GM19324 (cell line): ENCODE measurements around the gene CACNA1B.
"Not testable (repeated sequence)": the region's sequence is repeated elsewhere in the genome, so short reads cannot be mapped to it uniquely, and the experiment has no call there.

Source experiments
- ATAC-seq: cut with Tn5 transposase; IDR thresholded peaks from one replicate; pipeline ENCODE4 v1.9.1; 2021; ENCODE audit warnings: mild to moderate bottlenecking, moderate library complexity; ENCODE audit not compliant: unreplicated experiment, low FRiP score

The CACNA1B gene

DNA sequence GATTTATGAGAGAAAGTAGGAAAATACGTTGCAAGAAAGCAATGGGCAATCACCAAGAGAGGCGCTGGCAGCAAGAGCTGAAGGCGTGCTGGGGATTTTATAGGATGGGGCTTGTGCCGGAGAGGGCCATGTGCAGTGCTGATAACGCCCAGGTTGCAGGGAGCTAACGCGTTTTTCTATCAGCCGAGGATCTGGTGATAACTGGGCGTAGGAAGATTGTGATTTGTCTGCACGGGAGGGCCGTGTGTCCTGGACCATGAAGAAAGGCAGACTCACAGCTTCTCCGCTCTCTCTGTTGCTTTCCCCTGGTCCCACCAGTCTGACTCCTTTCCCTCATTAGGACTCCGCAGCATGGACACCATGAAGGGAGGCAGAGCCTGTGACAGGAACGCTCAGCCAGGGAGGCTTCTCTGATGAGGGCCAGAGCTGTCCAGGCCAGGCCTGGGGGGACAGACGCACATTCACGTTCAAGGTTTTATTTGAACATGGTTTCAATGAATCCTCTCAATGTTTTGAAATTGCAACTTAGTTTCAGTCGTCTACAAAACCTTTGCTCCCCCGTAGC, 11.9 kb upstream of the CACNA1B start:
- no peak for ATAC-seq

DNA sequence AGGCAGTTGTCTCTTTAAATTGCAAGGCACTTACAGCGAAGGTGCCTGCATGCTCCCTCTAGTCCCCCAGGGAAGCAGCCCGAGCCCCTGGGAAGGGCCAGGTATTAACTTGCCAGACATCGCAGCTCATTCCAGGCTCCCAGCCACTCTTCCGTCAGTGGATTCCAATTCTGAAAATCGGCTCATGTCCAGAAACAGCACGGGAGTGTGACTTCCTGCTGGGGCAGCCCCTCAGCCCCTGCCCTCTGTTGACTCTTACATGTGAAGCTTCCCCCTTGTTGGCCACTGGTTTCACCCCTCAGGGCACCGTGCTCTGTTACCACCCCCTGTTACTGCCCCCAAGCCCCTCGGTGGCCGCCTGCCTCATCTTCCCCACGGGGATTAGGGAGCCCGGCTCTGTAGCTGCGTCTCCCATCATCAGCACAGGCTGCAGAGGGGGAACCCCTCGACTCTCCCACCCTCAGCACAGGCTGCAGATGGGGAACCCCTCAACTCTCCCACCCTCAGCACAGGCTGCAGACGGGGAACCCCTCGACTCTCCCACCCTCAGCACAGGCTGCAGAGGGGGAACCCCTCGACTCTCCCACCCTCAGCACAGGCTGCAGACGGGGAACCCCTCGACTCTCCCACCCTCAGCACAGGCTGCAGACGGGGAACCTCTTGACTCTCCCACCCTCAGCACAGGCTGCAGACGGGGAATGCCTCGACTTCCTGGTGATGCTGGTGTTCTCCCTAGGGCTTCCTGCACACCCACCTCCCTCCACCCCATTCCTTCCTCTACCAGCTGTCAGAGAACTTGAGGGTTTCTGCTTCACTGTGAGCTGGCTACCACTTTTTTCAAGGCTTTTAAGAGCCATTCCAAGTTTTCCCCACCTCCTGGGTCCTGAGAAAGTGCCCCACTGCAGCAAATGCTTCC, 11.1 kb upstream of the CACNA1B start:
- ATAC-seq: no peak

DNA sequence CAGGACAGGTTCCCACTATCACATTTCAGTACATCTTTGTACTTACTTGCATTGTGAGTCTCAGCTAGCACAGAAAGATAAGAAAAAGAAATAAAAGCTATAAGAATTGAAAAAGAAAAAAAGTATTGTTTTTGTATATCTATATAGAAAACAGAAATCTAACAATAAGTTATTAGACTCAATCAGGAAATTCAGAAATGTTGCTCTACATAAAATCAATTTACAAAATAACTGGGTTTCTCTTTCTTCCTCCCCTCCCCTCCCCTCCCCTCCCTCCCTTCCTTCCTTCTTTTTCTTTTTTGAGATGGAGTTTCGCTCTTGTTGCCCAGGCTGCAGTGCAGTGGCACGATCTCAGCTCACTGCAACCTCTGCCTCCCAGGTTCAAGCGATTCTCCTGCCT, 7.2 kb upstream of the CACNA1B start:
- no peak for ATAC-seq

DNA sequence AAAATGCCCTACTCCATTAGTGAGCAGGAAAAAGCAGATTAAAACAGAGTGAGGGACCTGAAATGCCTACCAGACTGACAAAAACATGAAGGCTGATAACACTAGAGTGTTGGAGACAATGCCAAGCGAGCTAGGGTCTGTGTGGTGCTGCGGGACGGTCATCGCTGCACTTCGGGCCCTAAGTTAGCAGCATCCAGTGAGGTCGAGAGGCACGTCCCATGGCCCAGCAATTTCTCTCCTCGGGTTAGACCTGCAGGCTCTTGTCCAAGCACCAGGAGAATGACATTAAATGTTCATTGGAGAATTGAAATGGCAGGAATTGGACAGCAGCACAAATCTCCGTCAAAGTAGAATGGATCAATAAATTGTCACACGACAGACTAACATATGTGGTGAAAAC, 5.3 kb upstream of the CACNA1B start:
- ATAC-seq: no peak

DNA sequence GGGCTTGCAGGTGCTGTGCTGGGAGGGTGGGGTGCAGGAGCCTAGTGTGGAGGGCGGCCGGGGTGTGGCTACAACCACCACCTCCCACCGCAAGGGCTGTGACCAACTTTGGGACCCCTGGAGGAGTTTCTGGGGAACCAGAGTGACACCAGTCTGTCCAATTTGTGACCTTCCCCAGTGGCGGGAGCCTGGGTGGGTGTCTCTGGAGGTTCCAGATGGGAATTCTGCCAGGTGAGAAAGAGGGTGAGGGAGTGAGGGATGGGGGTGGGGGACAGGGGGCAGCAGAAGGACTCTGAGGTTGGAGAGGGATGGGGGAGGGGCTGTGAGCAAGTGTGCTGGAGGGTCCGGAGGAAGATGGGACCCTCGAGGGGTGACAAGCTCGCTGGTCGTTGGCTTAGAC, 4.2 kb upstream of the CACNA1B start:
- ATAC-seq: no peak

DNA sequence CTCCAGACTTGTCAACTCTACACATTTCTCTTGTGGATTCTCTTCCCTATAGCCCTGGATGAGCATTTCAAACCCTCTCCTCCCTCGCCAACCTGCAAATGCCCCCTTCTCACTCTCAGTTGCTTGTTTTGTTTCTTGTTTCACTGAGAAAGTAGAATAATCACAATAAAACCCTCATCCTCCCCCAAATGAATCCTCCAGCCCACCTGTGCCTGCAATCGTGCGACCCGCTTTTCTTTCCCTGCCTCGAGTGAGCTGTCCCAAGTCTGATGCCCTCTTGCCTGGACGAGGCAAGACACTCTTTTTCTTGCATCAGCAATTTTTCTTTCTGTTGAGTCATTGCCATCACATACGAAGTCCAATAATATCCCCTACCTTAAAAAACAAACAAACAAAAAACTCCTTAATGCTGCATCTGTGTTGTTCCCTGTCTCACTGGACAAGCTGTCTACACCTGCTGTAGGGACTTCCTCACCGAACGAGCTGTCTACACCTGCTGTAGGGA, 3.7 kb upstream of the CACNA1B start:
- ATAC-seq: no peak

DNA sequence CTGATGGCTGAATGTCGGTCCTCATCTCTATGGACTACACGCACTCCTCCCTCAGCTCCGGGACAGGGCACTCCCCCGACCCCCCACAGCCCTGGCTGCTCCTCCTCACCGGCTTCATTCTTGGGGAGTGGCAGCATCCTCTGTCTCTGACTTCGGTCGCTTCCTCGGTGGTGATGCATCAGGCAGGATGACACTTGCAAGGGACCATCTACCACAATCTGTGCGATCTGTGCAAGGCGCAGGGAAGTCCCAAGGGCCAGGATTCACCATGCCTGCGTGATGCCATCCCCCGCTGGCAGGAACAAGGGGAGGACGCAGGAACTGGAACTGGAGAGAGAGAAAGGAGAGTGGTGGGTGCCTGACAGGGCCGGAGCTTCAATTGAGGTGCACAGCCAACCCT, 2.2 kb upstream of the CACNA1B start:
- no peak for ATAC-seq

DNA sequence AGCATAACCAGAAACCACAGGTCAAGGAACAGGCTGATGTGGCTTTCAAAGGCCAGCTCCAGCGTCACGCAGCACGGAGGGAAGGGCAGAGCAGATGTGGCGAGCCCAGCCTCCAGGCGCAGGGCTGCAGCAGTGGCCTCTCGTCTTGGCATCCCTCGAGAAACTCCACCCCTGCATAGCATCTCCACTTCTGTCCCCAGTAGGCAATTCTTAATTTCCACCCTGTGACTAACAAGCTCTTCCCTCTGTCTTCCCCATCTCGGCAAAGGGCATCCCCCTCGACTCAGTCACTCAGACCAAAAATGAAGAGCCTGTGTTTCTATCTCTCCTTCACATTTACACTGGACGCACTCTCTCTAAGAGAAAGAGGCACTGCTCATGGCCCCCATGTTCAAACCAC, 1.7 kb upstream of the CACNA1B start:
- no peak for ATAC-seq

DNA sequence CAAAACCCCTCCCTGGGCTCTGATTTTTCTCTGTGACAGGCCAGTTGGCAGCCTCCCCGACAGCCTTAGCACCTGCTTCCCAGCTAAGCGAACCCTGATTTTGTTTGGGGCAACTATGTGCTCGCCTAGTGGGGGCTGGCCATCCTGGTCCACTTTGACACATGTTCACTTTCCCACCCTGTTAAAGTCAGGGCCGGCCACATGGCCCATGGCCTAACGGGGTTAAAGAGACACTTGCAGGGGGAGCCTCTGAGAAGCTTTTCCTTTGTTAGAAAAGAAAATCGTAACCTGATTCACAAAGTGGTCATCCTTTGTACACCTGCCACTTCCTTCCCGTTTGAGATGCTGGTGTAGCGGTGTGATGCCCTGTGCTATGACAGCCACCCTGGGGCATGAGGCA, 1.3 kb upstream of the CACNA1B start:
- no peak for ATAC-seq

DNA sequence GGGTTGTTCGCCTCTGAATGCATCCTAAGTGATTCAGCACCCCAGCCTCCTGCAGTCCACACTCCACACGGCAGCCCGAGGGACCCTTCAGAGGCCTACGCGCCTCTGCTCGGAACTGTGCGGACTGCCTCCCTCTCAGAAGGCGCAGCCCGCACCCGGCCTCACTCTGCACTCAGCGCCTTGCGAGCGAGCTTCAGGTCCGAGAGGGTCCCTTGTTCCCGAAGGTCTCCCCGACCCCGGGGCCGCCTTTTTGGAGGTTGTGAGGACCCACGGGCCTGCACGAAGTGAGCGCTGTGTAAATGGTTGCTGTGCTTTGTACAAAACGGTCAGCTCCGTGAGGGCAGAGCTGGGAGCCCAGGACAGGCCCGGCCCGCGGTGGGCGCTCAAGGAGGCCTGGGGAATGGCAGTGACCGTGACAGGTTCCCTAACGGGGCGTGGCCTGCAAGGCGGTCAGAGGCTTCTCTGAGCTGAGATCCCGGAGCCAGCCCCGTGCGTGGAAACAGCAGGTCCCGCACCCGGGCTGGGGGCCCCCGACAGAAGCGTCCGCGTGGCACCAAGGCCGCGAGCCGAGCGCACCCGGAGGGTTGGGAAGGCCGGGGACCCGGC, 698 bp upstream of the CACNA1B start:
- ATAC-seq: no peak

DNA sequence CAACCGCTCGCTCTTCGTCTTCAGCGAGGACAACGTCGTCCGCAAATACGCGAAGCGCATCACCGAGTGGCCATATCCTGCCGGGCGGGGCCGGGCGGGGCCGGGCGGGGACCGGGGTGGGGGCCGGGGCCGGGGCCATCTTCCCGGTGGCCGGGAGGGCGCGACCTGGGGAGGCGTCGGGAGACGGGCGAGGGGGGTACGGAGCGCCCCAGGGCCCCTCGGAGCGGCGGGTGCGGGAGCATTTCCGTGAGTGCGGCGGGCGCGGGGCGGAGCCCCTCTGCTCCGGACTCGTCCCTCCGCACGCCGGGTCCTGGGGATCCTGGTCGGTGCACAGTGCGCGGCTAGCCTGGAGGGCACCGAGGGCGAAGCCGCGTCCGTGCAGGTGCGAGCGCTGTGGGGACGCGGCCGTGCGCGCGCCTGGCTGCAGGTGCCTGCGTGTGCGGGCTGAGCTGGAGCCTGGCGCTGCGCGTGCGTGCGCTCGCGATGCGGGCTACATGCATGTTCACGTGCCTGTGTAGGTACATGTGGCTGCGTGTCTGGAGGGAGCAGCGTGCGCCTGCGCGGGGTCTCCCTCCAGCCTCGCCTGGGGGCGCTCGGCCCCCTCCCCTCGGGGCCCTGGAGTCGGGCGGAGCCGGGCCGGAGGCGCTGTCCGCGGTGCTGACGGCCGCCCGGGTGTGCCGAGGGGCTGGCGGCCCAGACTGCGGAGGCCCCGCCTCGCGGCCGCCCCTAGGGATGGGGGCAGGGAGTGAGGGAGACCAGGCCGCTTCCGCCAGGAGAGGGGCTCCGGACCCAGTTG, 762 bp downstream of the CACNA1B start:
- ATAC-seq: no peak

DNA sequence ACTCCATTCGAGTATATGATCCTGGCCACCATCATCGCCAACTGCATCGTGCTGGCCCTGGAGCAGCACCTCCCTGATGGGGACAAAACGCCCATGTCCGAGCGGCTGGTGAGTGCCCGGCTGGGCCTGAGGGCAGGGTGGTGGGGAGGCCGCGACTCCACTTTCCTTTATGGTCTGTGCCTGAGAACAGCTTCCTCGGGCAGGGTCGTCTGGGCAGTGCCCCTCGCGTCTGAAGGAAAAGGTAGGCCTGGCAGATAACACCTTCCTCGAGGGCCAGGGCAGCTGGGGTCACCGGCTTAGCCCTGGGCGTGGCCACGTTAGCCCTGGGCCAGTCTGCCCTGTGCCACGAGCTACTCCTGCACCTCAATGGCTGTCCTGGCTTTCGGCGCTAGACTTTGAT, 1.5 kb downstream of the CACNA1B start:
- no peak for ATAC-seq

DNA sequence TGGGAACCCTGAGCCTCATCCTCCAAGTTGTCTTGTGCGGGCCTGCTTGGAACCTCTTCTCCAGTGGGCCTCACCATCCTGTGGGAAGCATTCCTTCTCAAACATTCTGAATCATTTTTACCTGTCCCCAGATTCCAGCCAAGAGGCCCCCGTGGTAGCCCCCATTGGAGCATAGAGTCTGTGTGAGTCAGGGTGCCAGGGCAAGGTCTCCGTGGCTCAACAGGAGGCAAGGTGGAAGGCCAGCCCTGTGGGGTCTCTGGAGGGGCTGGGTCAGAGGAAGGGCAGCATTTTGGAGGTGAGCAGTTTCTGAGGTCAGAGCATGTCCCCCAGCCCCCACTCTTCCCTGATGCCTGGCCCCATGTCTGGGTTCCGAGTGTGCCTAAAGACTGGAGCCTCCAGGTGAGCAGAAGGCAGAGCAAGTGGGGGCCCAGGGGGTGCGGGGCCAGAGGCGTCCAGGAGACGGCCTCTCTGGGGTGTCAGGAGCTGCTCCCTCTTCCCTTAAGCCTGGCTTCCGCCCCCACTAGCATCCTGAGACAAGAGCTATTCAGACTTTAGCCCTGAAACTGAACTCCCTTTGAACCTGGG, 2.1 kb downstream of the CACNA1B start:
- no peak for ATAC-seq

DNA sequence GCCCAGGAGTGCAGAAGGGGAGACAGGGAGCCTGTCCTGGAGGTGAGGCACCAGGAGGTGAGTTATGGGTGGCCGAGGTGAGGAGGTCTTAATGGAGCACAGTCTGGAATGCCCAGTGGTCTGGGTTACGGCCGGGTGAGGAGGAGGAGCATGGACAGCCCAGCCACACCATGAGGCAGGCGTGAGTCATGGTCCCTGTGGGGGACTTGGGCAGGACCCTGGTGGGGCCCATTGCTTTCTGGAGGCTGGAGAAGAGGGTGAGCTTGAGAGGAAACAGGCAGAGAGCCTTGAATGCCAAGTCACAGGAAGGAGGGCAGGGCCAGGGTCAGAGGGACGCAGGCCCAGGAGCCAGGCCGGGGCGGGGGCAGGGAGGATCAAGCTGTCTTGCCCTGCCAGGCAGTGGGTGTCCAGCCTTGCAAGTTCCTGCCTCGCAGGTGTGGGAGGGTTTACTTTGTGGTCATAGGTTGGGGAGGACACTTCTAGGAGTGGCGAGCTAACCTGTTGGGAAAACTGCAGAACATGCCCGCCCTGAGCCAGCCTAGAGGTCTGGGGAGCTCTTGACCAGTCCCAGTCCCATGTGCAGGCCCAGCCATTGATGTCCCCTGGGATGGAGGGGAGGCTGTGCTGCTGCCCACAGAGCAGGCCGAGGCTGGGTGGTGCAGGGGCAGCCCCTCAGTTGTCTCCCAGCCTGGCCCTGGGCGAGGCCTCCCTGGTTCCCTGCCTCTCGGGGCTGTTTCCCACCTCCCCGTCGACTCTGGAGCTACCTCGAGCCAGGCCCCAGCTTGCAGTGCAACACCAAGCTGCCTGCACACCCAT, 2.8 kb downstream of the CACNA1B start:
- ATAC-seq: no peak

DNA sequence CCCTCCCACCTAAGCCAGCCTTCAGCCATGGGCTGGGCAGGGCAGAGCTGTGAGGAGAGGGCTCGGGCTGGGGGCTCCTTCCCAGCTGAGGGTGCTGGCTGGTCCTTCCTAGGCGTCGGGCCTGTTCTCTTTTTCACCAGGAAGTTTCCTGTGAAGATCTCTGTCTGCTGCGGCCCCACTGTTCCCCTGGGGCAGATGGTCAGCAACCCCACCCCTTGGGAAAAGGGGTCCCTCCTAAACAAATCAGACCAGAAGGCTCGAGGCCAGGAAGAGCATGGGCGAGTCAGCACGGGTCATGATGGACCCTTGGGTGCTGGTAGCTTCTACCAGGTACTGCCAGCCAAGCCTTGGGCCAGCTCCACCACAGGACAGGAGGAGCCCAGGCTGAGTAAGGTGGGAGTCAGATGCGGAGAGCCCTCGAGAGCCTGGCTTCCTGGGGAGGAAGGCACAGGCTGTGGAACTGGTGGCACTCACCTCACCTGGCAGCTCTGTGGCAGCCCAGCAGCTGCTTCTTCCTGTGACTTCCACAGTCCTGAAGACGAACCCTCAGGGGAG, 3.5 kb downstream of the CACNA1B start:
- ATAC-seq: no peak

DNA sequence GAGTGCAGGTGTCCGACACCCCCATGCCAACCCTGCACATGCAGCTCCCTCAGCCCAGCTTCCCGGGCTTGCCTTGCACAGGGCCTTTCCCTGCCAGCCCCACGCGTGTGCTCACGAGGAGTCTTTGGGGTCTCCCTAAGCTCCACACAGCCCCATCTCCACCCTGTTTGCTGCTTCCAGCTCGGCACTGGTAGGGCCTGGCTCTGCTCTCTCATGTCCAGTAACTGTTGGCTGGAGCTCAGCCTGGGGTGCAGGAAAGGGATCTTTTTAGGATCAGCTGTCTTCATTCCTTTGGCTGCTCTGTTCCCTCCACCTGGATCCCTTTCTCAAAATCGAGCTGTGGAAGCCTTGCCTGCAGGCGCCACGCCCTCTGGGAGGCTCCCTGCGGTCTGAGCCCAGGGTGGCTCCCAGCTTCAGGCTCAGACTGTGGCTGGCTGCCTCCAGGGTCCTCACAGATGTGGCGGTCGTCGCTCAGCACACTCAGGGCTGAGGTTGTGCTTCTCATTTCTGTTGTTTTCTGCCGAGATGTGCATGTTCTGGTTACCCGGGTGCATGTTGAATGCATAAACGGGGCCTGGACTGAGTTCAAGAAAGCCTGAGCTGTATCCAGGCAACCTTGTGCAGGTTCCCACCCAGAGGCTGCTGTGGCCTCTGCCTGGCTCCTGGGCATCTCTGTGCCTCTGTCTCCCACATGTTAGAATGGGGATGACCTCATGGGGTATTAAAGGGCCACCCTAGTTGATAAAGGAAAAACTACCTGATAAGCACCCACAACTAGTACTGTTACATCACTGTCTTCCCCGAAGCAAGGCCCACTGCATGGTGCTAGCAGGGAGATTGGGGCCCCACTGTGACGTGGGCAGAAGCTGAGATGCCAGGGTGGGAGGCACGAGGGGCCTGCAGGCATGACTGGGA, 4.3 kb downstream of the CACNA1B start:
- ATAC-seq: no peak

DNA sequence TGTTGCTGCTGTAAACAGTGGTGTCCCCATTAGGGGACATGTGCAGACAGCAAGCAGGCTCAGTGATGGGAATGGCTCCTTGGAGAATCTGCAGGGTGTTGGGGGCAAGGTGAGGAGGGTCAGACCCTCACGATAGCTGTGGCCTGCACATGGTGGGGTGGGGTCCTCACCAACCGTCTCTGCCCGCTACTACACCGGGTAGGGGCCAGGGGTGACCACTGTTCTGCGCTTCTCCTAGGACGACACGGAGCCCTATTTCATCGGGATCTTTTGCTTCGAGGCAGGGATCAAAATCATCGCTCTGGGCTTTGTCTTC, 4.9 kb downstream of the CACNA1B start:
- no peak for ATAC-seq

DNA sequence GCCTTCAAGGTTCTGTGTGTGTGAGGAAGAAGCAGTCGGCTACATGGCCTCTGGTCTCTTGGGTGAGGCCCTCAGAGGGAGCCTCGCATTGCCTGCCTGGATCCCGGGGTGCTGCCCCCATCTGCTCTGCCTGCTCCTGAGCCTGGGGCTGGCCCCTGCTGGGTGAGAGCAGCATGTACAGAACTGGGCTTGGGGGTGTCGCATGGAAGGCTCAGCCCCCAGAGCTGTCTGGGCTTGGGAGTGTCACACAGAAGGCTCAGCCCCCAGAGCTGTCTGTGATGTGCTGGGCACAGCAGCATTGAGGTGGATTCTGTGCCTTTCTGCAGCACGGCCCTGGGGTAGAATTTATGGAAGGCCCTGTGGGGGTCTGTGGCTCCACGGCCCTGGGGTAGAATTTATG, 6.4 kb downstream of the CACNA1B start:
- ATAC-seq: not testable (repeated sequence)
